Measurements from ENCODE around the gene SPIRE2.
A peak's percentile ranks its signal among the peaks of the same experiment; 100 is the strongest.

The SPIRE2 gene

DNA sequence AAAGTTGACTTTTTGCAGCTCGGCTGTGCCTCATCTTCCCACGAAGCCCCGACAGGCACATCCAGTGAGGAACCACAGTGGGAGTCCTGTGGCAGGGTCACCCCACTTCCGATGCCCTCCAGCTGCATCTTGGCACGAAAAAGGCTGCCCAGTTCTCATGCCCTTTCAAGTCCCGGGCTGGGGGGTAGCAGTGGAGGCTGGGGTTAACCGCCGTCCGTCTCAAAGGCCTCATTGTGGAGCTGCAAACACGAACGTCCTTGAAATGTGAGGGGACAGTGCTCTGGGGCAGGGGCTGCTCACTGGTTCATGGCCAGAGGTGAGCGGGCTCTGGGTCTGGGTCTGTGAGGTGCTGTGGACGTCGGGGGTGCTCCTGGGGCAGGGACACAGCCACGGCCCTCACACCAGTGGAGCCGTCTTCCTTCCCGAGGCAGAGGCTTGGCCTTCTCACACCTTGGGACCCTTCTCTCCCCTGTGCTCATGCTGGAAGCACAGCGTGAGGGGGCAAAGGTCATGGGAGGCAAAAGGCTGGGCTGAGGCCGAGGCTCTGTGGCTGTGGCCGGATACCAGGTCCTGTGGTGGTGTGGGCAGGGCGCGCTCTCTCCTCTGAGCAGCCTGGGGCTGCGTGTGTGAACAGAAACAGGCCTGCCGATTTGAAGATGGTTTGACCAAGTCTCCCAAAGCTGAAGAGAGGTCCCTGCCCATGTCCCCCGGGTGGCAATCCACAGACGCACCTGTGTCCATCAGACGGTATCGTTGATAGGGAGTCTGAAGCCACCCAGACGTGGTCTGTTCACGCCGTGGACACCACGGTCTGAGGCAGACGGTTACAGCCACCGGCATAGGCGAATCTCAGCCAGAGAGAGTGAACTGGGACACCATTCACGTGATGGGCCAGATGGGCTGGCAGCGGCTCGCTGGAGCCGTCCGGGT is 87.3 kb downstream of the SPIRE2 start:
- H3K36me3 Mint-ChIP-seq (ENCODE audit: low read depth): peaks cover 14% of the 10 kb centered on the region
- H3K27ac Mint-ChIP-seq: no peak overlapping the region
- no peaks in the 10 kb centered on the region for H3K9me3 Mint-ChIP-seq
- H3K4me3 Mint-ChIP-seq: no peak overlapping the region
- H3K4me1 Mint-ChIP-seq (ENCODE audit: low read depth): peaks cover 31% of the 10 kb centered on the region
- peaks cover 17% of the 10 kb centered on the region for H3K27me3 Mint-ChIP-seq

DNA sequence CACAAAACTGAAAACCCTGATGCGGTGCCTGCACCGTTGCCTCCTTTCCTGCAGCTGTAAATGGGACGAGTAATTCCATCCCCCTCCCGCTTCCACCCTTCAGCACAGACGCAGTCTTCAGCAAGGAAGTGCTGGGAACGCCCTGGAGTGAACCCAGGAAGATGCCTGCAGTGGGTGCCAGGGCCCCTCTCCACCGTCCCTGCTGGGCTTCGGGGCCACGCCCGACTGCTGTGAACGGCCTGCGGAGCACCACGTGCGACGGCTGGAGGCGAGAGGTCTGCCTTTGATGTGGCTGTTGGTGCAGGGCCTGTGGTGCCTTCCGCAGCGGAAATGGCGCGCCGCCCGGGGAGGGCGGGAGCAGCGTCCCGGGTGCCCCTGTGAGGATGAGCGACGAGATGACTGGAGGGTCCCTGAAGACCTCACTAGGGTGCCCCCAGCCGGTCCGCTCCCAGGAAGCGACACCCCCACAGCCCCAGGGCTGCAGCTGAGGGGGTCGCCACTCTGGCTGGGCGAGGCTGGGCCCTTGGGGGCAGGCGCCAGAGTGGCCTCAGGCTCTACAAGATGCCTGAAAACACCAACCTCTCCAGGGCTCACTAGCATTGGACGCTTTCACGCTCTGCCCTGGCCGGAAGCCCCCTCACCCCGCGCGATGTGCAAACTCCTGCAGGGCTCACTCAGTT is 89.6 kb downstream of the SPIRE2 start:
- peaks cover 33% of the 10 kb centered on the region for H3K27me3 Mint-ChIP-seq
- H3K27ac Mint-ChIP-seq: peak overlapping the region; percentile 61
- peak overlapping the region; percentile 60 for H3K4me3 Mint-ChIP-seq
- no peaks in the 10 kb centered on the region for H3K9me3 Mint-ChIP-seq
- peaks cover 8% of the 10 kb centered on the region for H3K36me3 Mint-ChIP-seq (ENCODE audit: low read depth)
- H3K4me1 Mint-ChIP-seq (ENCODE audit: low read depth): peaks cover 53% of the 10 kb centered on the region

DNA sequence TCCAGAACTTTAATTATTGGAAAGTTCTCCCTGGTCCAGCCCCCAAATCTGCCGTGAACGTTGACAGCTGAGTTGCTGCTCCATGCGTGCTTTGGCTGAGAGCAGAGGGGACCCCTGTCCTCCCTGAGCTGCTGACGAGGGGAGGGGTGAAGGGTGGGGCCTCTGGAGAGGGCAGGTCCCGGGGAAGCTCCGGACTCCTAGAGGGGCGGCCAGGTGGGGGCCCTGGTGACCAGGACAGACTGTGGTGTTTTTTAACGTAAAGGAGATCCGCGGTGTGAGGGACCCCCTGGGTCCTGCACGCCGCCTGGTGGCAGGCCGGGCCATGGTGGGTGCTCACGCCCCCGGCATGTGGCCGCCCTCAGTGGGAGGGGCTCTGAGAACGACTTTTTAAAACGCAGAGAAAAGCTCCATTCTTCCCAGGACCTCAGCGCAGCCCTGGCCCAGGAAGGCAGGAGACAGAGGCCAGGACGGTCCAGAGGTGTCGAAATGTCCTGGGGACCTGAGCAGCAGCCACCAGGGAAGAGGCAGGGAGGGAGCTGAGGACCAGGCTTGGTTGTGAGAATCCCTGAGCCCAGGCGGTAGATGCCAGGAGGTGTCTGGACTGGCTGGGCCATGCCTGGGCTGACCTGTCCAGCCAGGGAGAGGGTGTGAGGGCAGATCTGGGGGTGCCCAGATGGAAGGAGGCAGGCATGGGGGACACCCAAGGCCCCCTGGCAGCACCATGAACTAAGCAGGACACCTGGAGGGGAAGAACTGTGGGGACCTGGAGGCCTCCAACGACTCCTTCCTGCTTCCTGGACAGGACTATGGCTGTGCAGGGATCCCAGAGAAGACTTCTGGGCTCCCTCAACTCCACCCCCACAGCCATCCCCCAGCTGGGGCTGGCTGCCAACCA is 90.4 kb downstream of the SPIRE2 start, which contains the start of gene MC1R:
Gene MC1R, plus strand, starts transcription at position 410 of the 895 bp plus-strand sequence. Its CDS starts 397 bp downstream, at position 807.
- H3K36me3 Mint-ChIP-seq (ENCODE audit: low read depth): peaks cover 4% of the 10 kb centered on the region
- H3K27me3 Mint-ChIP-seq: peaks cover 33% of the 10 kb centered on the region
- peak within 1 kb of the TSS; percentile 60 for H3K4me3 Mint-ChIP-seq
- peak within 1 kb of the TSS; percentile 61 for H3K27ac Mint-ChIP-seq
- no peaks in the 10 kb centered on the region for H3K9me3 Mint-ChIP-seq
- peaks cover 53% of the 10 kb centered on the region for H3K4me1 Mint-ChIP-seq (ENCODE audit: low read depth)

DNA sequence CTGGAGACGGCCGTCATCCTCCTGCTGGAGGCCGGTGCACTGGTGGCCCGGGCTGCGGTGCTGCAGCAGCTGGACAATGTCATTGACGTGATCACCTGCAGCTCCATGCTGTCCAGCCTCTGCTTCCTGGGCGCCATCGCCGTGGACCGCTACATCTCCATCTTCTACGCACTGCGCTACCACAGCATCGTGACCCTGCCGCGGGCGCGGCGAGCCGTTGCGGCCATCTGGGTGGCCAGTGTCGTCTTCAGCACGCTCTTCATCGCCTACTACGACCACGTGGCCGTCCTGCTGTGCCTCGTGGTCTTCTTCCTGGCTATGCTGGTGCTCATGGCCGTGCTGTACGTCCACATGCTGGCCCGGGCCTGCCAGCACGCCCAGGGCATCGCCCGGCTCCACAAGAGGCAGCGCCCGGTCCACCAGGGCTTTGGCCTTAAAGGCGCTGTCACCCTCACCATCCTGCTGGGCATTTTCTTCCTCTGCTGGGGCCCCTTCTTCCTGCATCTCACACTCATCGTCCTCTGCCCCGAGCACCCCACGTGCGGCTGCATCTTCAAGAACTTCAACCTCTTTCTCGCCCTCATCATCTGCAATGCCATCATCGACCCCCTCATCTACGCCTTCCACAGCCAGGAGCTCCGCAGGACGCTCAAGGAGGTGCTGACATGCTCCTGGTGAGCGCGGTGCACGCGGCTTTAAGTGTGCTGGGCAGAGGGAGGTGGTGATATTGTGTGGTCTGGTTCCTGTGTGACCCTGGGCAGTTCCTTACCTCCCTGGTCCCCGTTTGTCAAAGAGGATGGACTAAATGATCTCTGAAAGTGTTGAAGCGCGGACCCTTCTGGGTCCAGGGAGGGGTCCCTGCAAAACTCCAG is 91.5 kb downstream of the SPIRE2 start:
- Mint-ChIP-seq H3K27me3 (peaks cover 38% of the 10 kb centered on the region), H3K36me3 (ENCODE audit: low read depth) (no peaks in the 10 kb centered on the region), H3K9me3 (no peaks in the 10 kb centered on the region), H3K4me3 (no peak overlapping the region), H3K27ac (no peak overlapping the region), H3K4me1 (ENCODE audit: low read depth) (peaks cover 53% of the 10 kb centered on the region)

DNA sequence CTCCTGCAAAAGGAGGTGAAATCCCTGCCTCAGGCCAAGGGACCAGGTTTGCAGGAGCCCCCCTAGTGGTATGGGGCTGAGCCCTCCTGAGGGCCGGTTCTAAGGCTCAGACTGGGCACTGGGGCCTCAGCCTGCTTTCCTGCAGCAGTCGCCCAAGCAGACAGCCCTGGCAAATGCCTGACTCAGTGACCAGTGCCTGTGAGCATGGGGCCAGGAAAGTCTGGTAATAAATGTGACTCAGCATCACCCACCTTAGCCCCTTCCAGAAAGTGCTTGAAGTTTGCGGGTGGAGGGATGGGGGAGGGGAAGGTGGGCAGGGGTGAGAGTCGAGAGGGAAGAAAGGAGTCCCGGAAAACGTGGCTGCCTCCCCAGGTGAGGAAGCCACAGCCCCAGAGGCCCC is 92.4 kb downstream of the SPIRE2 start:
- H3K9me3 Mint-ChIP-seq: no peaks in the 10 kb centered on the region
- peaks cover 46% of the 10 kb centered on the region for H3K27me3 Mint-ChIP-seq
- peaks cover 57% of the 10 kb centered on the region for H3K4me1 Mint-ChIP-seq (ENCODE audit: low read depth)
- no peak overlapping the region for H3K27ac Mint-ChIP-seq
- H3K36me3 Mint-ChIP-seq (ENCODE audit: low read depth): no peaks in the 10 kb centered on the region
- H3K4me3 Mint-ChIP-seq: no peak overlapping the region
